ENCODE results near the gene USP3. TPM values are rescaled to one million over a fixed set of nuclear protein-coding genes. Genes with fewer than 3 reads are reported as not detected.
A peak's percentile ranks its signal among the peaks of the same experiment; 100 is the strongest.

The USP3 gene
- total and polyA plus RNA-seq, 2 experiments from 2014 or later, result 20.2 to 26.0 TPM

- TF ChIP-seq CTCF (IDR thresholded peaks at IDR 0.05; ENCODE audit: low read depth, low read length), result no peak
- no peaks in the 10 kb centered on the region for H3K9me3 ChIP-seq (ENCODE audit: low read depth)
- no peak overlapping the region for H3K4me3 ChIP-seq
- no peak overlapping the region for H3K27ac ChIP-seq
- H3K36me3 ChIP-seq, result no peaks in the 10 kb centered on the region
- no peaks in the 10 kb centered on the region for H3K27me3 ChIP-seq
- DNase-seq (ENCODE audit: low read depth in 1 of 2, low spot score in 1 of 2), result no peak
- peaks cover 11% of the 10 kb centered on the region for H3K4me1 ChIP-seq (ENCODE audit: low read depth)
Observed at GRCh38 chr15:63544258-63545026, 40.0 kb downstream of the USP3 start.

GRCh38 chr15:63545520-63545919, 41.1 kb downstream of the USP3 start:
- Histone ChIP-seq H3K4me1 (ENCODE audit: low read depth) (peaks cover under 1% of the 10 kb centered on the region), H3K4me3 (no peak overlapping the region), H3K27ac (no peak overlapping the region), H3K27me3 (no peaks in the 10 kb centered on the region), H3K9me3 (ENCODE audit: low read depth) (no peaks in the 10 kb centered on the region), H3K36me3 (no peaks in the 10 kb centered on the region)
- no peak for TF ChIP-seq CTCF (IDR thresholded peaks at IDR 0.05; ENCODE audit: low read depth, low read length)
- DNase-seq (ENCODE audit: low read depth in 1 of 2, low spot score in 1 of 2), result no peak

- Histone ChIP-seq H3K27me3 (no peaks in the 10 kb centered on the region), H3K36me3 (no peaks in the 10 kb centered on the region), H3K4me3 (no peak overlapping the region), H3K27ac (no peak overlapping the region), H3K4me1 (ENCODE audit: low read depth) (peaks cover 23% of the 10 kb centered on the region), H3K9me3 (ENCODE audit: low read depth) (no peaks in the 10 kb centered on the region)
- peak in 1 of 2 donors; percentile 68 for DNase-seq (ENCODE audit: low read depth in 1 of 2, low spot score in 1 of 2)
- TF ChIP-seq CTCF (IDR thresholded peaks at IDR 0.05; ENCODE audit: low read depth, low read length), result no peak
Observed at GRCh38 chr15:63551400-63551799, 47.0 kb downstream of the USP3 start.

- no peaks in the 10 kb centered on the region for H3K27me3 ChIP-seq
- DNase-seq (ENCODE audit: low read depth in 1 of 2, low spot score in 1 of 2), result peak; percentile 63 to 98
Observed at GRCh38 chr15:63553388-63553791, 49.0 kb downstream of the USP3 start.

GRCh38 chr15:63554337-63554927, 50.0 kb downstream of the USP3 start:
- no peaks in the 10 kb centered on the region for H3K27me3 ChIP-seq
- H3K4me3 ChIP-seq, result no peak overlapping the region
- H3K27ac ChIP-seq, result no peak overlapping the region
- TF ChIP-seq CTCF (IDR thresholded peaks at IDR 0.05; ENCODE audit: low read depth, low read length), result no peak
- peaks cover 26% of the 10 kb centered on the region for H3K4me1 ChIP-seq (ENCODE audit: low read depth)
- H3K9me3 ChIP-seq (ENCODE audit: low read depth), result no peaks in the 10 kb centered on the region
- no peak for DNase-seq (ENCODE audit: low read depth in 1 of 2, low spot score in 1 of 2)
- no peaks in the 10 kb centered on the region for H3K36me3 ChIP-seq

More at GRCh38 chr15:63553388-63553791, 49.0 kb downstream of the USP3 start:
- TF ChIP-seq CTCF (IDR thresholded peaks at IDR 0.05; ENCODE audit: low read depth, low read length), result no peak
- Histone ChIP-seq H3K4me3 (no peak overlapping the region), H3K9me3 (ENCODE audit: low read depth) (no peaks in the 10 kb centered on the region), H3K4me1 (ENCODE audit: low read depth) (peaks cover 26% of the 10 kb centered on the region), H3K36me3 (no peaks in the 10 kb centered on the region), H3K27ac (peak overlapping the region; percentile 83)

All from cardiac muscle cell (in vitro differentiated cells and primary cell).